ENCODE measurements around the gene MBOAT1. TPM values are rescaled to one million over a fixed set of nuclear protein-coding genes. Genes with fewer than 3 reads are reported as not detected.
A peak's percentile ranks its signal among the peaks of the same experiment; 100 is the strongest.

Gene MBOAT1
- total RNA-seq, 1 experiment from 2014 or later: 39.9 TPM

DNA sequence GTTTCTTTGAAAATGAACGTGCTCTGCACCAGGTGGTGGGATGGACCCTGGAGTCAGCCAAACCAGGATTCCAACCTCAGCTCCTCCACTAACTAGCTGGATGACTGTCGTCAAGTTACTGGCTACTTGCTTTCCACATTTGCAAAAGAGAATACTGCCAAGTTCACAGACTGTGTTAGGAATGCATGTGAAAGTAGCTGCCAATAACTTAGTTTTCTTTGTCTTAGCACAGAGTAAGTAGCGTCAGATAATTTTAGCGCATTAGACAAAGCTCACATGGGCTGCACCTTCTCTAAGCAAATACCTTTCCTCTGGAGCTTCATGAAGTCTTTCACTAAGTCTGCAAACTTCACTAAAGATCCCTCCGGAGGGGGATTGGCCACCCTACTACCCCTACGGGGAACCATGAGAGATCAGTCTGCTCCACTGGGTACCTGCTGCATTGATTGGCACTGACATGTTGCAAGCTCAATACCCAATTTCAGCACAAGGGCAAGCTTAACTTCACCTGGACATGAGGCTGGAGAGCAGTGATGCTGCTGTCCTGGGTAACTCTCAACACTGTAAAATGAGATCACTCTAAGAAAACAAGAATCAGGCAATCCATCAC, 113.9 kb downstream of the MBOAT1 start:
- TF ChIP-seq, protein P1, sequence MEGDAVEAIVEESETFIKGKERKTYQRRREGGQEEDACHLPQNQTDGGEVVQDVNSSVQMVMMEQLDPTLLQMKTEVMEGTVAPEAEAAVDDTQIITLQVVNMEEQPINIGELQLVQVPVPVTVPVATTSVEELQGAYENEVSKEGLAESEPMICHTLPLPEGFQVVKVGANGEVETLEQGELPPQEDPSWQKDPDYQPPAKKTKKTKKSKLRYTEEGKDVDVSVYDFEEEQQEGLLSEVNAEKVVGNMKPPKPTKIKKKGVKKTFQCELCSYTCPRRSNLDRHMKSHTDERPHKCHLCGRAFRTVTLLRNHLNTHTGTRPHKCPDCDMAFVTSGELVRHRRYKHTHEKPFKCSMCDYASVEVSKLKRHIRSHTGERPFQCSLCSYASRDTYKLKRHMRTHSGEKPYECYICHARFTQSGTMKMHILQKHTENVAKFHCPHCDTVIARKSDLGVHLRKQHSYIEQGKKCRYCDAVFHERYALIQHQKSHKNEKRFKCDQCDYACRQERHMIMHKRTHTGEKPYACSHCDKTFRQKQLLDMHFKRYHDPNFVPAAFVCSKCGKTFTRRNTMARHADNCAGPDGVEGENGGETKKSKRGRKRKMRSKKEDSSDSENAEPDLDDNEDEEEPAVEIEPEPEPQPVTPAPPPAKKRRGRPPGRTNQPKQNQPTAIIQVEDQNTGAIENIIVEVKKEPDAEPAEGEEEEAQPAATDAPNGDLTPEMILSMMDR (IDR thresholded peaks at IDR 0.05; ENCODE audit: unreplicated experiment): no peak
- no peak for DNase-seq
- Mint-ChIP-seq H3K27ac (ENCODE audit: unreplicated experiment) (no peak overlapping the region), H3K9me3 (ENCODE audit: low read depth, unreplicated experiment) (no peaks in the 10 kb centered on the region), H3K4me1 (ENCODE audit: low read depth, unreplicated experiment) (no peaks in the 10 kb centered on the region), H3K27me3 (ENCODE audit: unreplicated experiment) (no peaks in the 10 kb centered on the region), H3K4me3 (ENCODE audit: low read depth, unreplicated experiment) (no peak overlapping the region), H3K36me3 (ENCODE audit: insufficient read depth, unreplicated experiment) (peaks cover 14% of the 10 kb centered on the region)
- CTCF ChIA-PET: interaction anchor here (0.9 to 1.4 kb wide), 2 partner anchors 9 to 29 kb away, joined by 3 to 4 read pairs; no protein-coding TSS in a partner anchor
- BruUV-seq (replicated peaks): no TSS peak
- intact Hi-C loops (cut with micrococcal nuclease; ENCODE audit: unreplicated experiment): no loop called here

DNA sequence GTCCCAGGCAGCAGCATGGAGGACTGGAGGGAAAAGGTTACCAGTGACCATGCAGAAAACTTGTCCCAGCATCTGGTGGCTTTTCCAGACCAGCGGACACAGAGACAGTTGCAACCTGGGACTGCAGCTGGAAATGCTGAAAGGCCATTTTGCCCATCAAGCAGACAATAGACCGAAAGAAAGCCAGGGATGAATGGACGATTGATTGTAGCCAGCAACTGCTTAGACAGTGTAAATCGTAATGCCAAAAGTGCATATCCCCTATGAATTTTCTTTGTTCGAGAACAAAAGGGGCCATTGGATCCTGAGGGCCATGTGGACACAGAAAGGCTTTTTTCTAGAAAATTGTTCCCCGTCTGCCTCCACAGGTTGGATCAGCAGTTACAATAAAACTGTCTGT, 115.7 kb downstream of the MBOAT1 start:
- Mint-ChIP-seq H3K27me3 (ENCODE audit: unreplicated experiment) (no peaks in the 10 kb centered on the region), H3K27ac (ENCODE audit: unreplicated experiment) (no peak overlapping the region), H3K9me3 (ENCODE audit: low read depth, unreplicated experiment) (no peaks in the 10 kb centered on the region), H3K4me1 (ENCODE audit: low read depth, unreplicated experiment) (no peaks in the 10 kb centered on the region), H3K36me3 (ENCODE audit: insufficient read depth, unreplicated experiment) (peaks cover 2% of the 10 kb centered on the region), H3K4me3 (ENCODE audit: low read depth, unreplicated experiment) (no peak overlapping the region)
- DNase-seq: no peak
- CTCF ChIA-PET: no interaction called here
- intact Hi-C loops (cut with micrococcal nuclease; ENCODE audit: unreplicated experiment): no loop called here
- TF ChIP-seq, protein P1 (IDR thresholded peaks at IDR 0.05; ENCODE audit: unreplicated experiment): no peak
- BruUV-seq (replicated peaks): no TSS peak

DNA sequence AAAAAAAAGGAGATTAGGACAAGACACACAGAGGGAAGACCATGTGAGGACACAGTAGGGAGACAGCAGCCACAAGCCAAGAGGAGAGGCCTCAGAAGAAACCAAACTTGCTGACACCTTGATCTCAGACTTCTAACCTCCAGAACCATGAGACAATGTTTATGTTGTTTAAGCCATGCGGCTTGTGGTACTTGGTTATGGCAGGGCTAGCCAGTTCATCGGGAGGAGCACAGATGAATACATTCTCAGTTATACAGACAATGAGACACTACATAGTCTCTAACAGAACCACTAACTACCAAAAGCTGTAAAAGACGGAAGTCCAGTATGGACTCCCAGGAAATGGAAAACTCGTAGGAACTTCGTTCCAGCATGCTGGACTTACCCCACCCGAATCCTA, 116.8 kb downstream of the MBOAT1 start:
- no peaks in the 10 kb centered on the region for H3K27me3 Mint-ChIP-seq (ENCODE audit: unreplicated experiment)
- intact Hi-C loops (cut with micrococcal nuclease; ENCODE audit: unreplicated experiment): no loop called here
- H3K36me3 Mint-ChIP-seq (ENCODE audit: insufficient read depth, unreplicated experiment): no peaks in the 10 kb centered on the region
- H3K4me3 Mint-ChIP-seq (ENCODE audit: low read depth, unreplicated experiment): no peak overlapping the region
- no peak overlapping the region for H3K27ac Mint-ChIP-seq (ENCODE audit: unreplicated experiment)
- no peaks in the 10 kb centered on the region for H3K9me3 Mint-ChIP-seq (ENCODE audit: low read depth, unreplicated experiment)
- CTCF ChIA-PET: interaction anchor here (0.5 kb wide), 1 partner anchor 62 kb away, joined by 3 read pairs; no protein-coding TSS in a partner anchor
- H3K4me1 Mint-ChIP-seq (ENCODE audit: low read depth, unreplicated experiment): no peaks in the 10 kb centered on the region
- DNase-seq: no peak
- TF ChIP-seq, protein P1 (IDR thresholded peaks at IDR 0.05; ENCODE audit: unreplicated experiment): no peak
- no TSS peak for BruUV-seq (replicated peaks)

DNA sequence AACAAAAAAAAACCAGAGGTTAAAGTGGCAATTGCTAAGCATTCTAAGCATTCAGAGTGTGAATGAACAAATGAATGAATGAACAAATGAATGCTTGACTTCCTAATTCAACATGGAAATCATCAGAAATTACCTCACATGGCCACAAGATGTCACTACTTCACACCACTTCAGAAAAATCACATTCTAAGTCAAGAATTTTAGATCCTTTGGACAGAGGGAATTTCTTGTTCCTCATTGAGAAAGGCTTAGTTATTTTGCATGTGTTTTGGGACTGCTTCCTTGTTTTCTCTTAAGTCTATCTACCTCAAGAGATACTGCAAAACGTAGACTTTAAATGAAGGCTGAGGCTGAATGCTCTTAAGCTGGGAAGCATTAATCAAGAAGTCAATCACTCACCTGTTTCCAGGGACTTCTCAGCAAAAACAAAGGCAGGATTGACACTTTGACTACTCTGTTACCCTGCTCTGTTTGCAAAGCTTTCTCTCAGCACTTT, 120.2 kb downstream of the MBOAT1 start:
- CTCF ChIA-PET: interaction anchor here (1.6 kb wide), 1 partner anchor 34 kb away, joined by 29 read pairs; no protein-coding TSS in a partner anchor
- Mint-ChIP-seq H3K9me3 (ENCODE audit: low read depth, unreplicated experiment) (peaks cover 2% of the 10 kb centered on the region), H3K4me1 (ENCODE audit: low read depth, unreplicated experiment) (no peaks in the 10 kb centered on the region), H3K36me3 (ENCODE audit: insufficient read depth, unreplicated experiment) (no peaks in the 10 kb centered on the region), H3K4me3 (ENCODE audit: low read depth, unreplicated experiment) (no peak overlapping the region), H3K27me3 (ENCODE audit: unreplicated experiment) (no peaks in the 10 kb centered on the region), H3K27ac (ENCODE audit: unreplicated experiment) (no peak overlapping the region)
- no TSS peak for BruUV-seq (replicated peaks)
- intact Hi-C loops (cut with micrococcal nuclease; ENCODE audit: unreplicated experiment): loop anchor here (1.0 to 5.0 kb wide), 4 partner anchors 35 to 436 kb away; partner anchors contain the start of gene E2F3
- DNase-seq: peak; percentile 34
- TF ChIP-seq, protein P1 (IDR thresholded peaks at IDR 0.05; ENCODE audit: unreplicated experiment): peak; percentile 87

All from Calu3 (cell line).